Mesothelial cell of epicardium (in vitro differentiated cells): Measurements from ENCODE around the gene GIMAP4. TPM values are rescaled to one million over a fixed set of nuclear protein-coding genes. Genes with fewer than 3 reads are reported as not detected.

ENCODE experiments used
- DNase-seq, 2 experiments: peaks; one replicate each; pipeline ENCODE4 v3.0.0; 2021; ENCODE audit warnings: low spot score in 2 of 2; ENCODE audit not compliant: unreplicated experiment in 2 of 2
- H3K27ac Mint-ChIP-seq: 2 replicates; pipeline ENCODE4 v1.8.0; 2021; ENCODE audit warnings: mixed read lengths
- H3K27me3 Mint-ChIP-seq: 2 replicates; pipeline ENCODE4 v1.8.0; 2021; ENCODE audit warnings: low read depth, mixed read lengths
- H3K36me3 Mint-ChIP-seq: 2 replicates; pipeline ENCODE4 v1.8.0; 2021; ENCODE audit warnings: mixed read lengths
- H3K4me1 Mint-ChIP-seq: 2 replicates; pipeline ENCODE4 v1.8.0; 2021; ENCODE audit warnings: mixed read lengths
- H3K4me3 Mint-ChIP-seq: 2 replicates; pipeline ENCODE4 v1.8.0; 2021; ENCODE audit warnings: mild to moderate bottlenecking, moderate library complexity, mixed read lengths
- H3K9me3 Mint-ChIP-seq: 2 replicates; pipeline ENCODE4 v1.8.0; 2021; ENCODE audit warnings: mixed read lengths
- CTCF ChIP-seq: fragments of 200-600 bp; sonication (generic); IDR thresholded peaks from one replicate; pipeline ENCODE4 v1.5.0; 2021; ENCODE audit warnings: antibody characterized with exemption; ENCODE audit not compliant: unreplicated experiment
- total RNA-seq: library from RNA; stranded (reverse); gene quantifications from 3 replicates; pipeline ENCODE4 v1.2.1, GENCODE V29; 2021

GIMAP4 gene
- total RNA-seq, 1 donor from 2014 or later, result not detected

GRCh38 chr7:150538259-150538658, 28.9 kb upstream of the GIMAP4 start:
- Mint-ChIP-seq H3K9me3 (peaks cover 69% of the 10 kb centered on the region), H3K4me1 (no peaks in the 10 kb centered on the region)

GRCh38 chr7:150553163-150553562, 14.0 kb upstream of the GIMAP4 start:
- H3K4me1 Mint-ChIP-seq, result no peaks in the 10 kb centered on the region
- TF ChIP-seq CTCF, result no peak
- H3K4me3 Mint-ChIP-seq, result no peak overlapping the region
- no peak overlapping the region for H3K27ac Mint-ChIP-seq
- H3K9me3 Mint-ChIP-seq, result peaks cover 78% of the 10 kb centered on the region
- H3K27me3 Mint-ChIP-seq, result no peaks in the 10 kb centered on the region
- DNase-seq, result no peak
- no peaks in the 10 kb centered on the region for H3K36me3 Mint-ChIP-seq

More at GRCh38 chr7:150538259-150538658, 28.9 kb upstream of the GIMAP4 start:
- Mint-ChIP-seq H3K36me3 (no peaks in the 10 kb centered on the region), H3K27ac (no peak overlapping the region), H3K27me3 (no peaks in the 10 kb centered on the region), H3K4me3 (no peak overlapping the region)
- DNase-seq, result no peak
- no peak for TF ChIP-seq CTCF

- peaks cover 85% of the 10 kb centered on the region for H3K9me3 Mint-ChIP-seq
- H3K4me3 Mint-ChIP-seq, result no peak overlapping the region
- DNase-seq, result no peak
- H3K36me3 Mint-ChIP-seq, result no peaks in the 10 kb centered on the region
- no peak for TF ChIP-seq CTCF
- no peak overlapping the region for H3K27ac Mint-ChIP-seq
- no peaks in the 10 kb centered on the region for H3K4me1 Mint-ChIP-seq
- no peaks in the 10 kb centered on the region for H3K27me3 Mint-ChIP-seq
Observed at GRCh38 chr7:150556521-150557138, 10.6 kb upstream of the GIMAP4 start.

GRCh38 chr7:150560486-150560885, 6.7 kb upstream of the GIMAP4 start:
- H3K4me1 Mint-ChIP-seq, result no peaks in the 10 kb centered on the region
- no peaks in the 10 kb centered on the region for H3K36me3 Mint-ChIP-seq
- no peak for TF ChIP-seq CTCF
- H3K27ac Mint-ChIP-seq, result no peak overlapping the region
- no peaks in the 10 kb centered on the region for H3K27me3 Mint-ChIP-seq
- H3K9me3 Mint-ChIP-seq, result peaks cover 63% of the 10 kb centered on the region
- H3K4me3 Mint-ChIP-seq, result no peak overlapping the region
- DNase-seq, result no peak

GRCh38 chr7:150562919-150563318, 4.3 kb upstream of the GIMAP4 start:
- Mint-ChIP-seq H3K9me3 (peaks cover 48% of the 10 kb centered on the region), H3K27me3 (no peaks in the 10 kb centered on the region), H3K4me1 (no peaks in the 10 kb centered on the region), H3K4me3 (no peak overlapping the region), H3K36me3 (no peaks in the 10 kb centered on the region), H3K27ac (no peak overlapping the region)
- TF ChIP-seq CTCF, result no peak
- DNase-seq, result no peak

- no peak for DNase-seq
- no peak overlapping the region for H3K27ac Mint-ChIP-seq
Observed at GRCh38 chr7:150564006-150564405, 3.2 kb upstream of the GIMAP4 start.

More at GRCh38 chr7:150564006-150564405, 3.2 kb upstream of the GIMAP4 start:
- H3K36me3 Mint-ChIP-seq, result no peaks in the 10 kb centered on the region
- no peaks in the 10 kb centered on the region for H3K27me3 Mint-ChIP-seq
- H3K9me3 Mint-ChIP-seq, result peaks cover 39% of the 10 kb centered on the region
- H3K4me1 Mint-ChIP-seq, result no peaks in the 10 kb centered on the region
- no peak overlapping the region for H3K4me3 Mint-ChIP-seq
- TF ChIP-seq CTCF, result no peak
